ENCODE results near the gene SRP9.

GRCh38 chr1:225771661-225772322 is 5.8 kb upstream of the SRP9 start:
- TF ChIP-seq CTCF (IDR thresholded peaks at IDR 0.05) = no peak
- TF ChIP-seq POLR2A (IDR thresholded peaks at IDR 0.05) = no peak

Data from heart left ventricle (tissue), 13 donors.